ENCODE results near the gene PRKAR2B.

DNA sequence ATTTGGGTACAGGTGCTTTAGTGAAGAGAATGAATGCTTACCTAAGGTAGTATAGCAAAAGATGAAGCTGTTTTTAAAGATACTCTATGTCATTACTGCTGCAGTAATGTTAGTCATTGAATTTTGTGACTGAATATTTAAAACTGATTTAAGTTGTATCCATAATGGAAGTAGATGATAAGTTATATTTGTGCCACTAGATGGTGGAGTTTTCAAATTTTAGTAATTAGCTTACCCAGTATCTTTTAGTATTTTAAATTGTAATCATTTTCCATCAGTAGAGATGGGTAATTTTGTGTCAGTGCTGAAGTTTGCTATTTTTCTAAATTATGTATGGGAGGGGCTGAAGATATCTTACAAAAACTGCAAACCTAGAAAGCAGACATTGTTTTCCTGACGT, 149.5 kb downstream of the PRKAR2B start:
- no peak for TF ChIP-seq TCF7L2 (IDR thresholded peaks at IDR 0.05; ENCODE audit: borderline replicate concordance, extremely low read depth, insufficient read depth, insufficient read length)
- TF ChIP-seq CTCF (IDR thresholded peaks at IDR 0.05 in 2 of 3, conservative IDR thresholded peaks at IDR 0.05 in 1 of 3; ENCODE audit: borderline replicate concordance in 1 of 3, insufficient read depth in 1 of 3, low read depth in 2 of 3, low read length in 2 of 3) = no peak
- no peak for TF ChIP-seq POLR2A (IDR thresholded peaks at IDR 0.05; ENCODE audit: borderline replicate concordance, extremely low read depth, insufficient read depth, insufficient read length)
- no peak for TF ChIP-seq EZH2 (IDR thresholded peaks at IDR 0.05)
- TF ChIP-seq, protein P1, sequence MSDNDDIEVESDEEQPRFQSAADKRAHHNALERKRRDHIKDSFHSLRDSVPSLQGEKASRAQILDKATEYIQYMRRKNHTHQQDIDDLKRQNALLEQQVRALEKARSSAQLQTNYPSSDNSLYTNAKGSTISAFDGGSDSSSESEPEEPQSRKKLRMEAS (IDR thresholded peaks at IDR 0.05) = no peak
- TF ChIP-seq, protein P2, sequence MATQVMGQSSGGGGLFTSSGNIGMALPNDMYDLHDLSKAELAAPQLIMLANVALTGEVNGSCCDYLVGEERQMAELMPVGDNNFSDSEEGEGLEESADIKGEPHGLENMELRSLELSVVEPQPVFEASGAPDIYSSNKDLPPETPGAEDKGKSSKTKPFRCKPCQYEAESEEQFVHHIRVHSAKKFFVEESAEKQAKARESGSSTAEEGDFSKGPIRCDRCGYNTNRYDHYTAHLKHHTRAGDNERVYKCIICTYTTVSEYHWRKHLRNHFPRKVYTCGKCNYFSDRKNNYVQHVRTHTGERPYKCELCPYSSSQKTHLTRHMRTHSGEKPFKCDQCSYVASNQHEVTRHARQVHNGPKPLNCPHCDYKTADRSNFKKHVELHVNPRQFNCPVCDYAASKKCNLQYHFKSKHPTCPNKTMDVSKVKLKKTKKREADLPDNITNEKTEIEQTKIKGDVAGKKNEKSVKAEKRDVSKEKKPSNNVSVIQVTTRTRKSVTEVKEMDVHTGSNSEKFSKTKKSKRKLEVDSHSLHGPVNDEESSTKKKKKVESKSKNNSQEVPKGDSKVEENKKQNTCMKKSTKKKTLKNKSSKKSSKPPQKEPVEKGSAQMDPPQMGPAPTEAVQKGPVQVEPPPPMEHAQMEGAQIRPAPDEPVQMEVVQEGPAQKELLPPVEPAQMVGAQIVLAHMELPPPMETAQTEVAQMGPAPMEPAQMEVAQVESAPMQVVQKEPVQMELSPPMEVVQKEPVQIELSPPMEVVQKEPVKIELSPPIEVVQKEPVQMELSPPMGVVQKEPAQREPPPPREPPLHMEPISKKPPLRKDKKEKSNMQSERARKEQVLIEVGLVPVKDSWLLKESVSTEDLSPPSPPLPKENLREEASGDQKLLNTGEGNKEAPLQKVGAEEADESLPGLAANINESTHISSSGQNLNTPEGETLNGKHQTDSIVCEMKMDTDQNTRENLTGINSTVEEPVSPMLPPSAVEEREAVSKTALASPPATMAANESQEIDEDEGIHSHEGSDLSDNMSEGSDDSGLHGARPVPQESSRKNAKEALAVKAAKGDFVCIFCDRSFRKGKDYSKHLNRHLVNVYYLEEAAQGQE (IDR thresholded peaks at IDR 0.05; ENCODE audit: low read depth) = no peak
- no peak for TF ChIP-seq RAD21 (IDR thresholded peaks at IDR 0.05; ENCODE audit: low read depth)
- TF ChIP-seq POLR2AphosphoS5 (IDR thresholded peaks at IDR 0.05; ENCODE audit: low read depth, low read length) = no peak
- TF ChIP-seq ZBTB33 (IDR thresholded peaks at IDR 0.05; ENCODE audit: extremely low read depth, insufficient replicate concordance, low read length) = no peak
- TF ChIP-seq SP1 (IDR thresholded peaks at IDR 0.05; ENCODE audit: low read depth) = no peak
- no peak for TF ChIP-seq EGR1 (IDR thresholded peaks at IDR 0.05; ENCODE audit: low read depth)
- no peak for TF ChIP-seq FOSL1 (IDR thresholded peaks at IDR 0.05; ENCODE audit: low read depth)
- no peak for TF ChIP-seq JUND (IDR thresholded peaks at IDR 0.05)
- TF ChIP-seq CBX3 (IDR thresholded peaks at IDR 0.05; ENCODE audit: low read depth) = no peak
